Forelimb muscle (tissue), 1 donor: Measurements from ENCODE around the gene RTN4IP1. TPM values are rescaled to one million over a fixed set of nuclear protein-coding genes. Genes with fewer than 3 reads are reported as not detected.

Source experiments
- DNase-seq: peaks from one replicate; pipeline ENCODE4 v3.0.0-alpha.2; 2013; ENCODE audit warnings: low read depth
- polyA plus RNA-seq: library from polyadenylated mRNA; unstranded; fragments of 120-200 nt; gene quantifications from one replicate; pipeline ENCODE4 v1.2.1, GENCODE V29; 2013; ENCODE audit not compliant: insufficient read length

The RTN4IP1 gene, protein sequence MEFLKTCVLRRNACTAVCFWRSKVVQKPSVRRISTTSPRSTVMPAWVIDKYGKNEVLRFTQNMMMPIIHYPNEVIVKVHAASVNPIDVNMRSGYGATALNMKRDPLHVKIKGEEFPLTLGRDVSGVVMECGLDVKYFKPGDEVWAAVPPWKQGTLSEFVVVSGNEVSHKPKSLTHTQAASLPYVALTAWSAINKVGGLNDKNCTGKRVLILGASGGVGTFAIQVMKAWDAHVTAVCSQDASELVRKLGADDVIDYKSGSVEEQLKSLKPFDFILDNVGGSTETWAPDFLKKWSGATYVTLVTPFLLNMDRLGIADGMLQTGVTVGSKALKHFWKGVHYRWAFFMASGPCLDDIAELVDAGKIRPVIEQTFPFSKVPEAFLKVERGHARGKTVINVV
- polyA plus RNA-seq: 7.2 TPM

DNA sequence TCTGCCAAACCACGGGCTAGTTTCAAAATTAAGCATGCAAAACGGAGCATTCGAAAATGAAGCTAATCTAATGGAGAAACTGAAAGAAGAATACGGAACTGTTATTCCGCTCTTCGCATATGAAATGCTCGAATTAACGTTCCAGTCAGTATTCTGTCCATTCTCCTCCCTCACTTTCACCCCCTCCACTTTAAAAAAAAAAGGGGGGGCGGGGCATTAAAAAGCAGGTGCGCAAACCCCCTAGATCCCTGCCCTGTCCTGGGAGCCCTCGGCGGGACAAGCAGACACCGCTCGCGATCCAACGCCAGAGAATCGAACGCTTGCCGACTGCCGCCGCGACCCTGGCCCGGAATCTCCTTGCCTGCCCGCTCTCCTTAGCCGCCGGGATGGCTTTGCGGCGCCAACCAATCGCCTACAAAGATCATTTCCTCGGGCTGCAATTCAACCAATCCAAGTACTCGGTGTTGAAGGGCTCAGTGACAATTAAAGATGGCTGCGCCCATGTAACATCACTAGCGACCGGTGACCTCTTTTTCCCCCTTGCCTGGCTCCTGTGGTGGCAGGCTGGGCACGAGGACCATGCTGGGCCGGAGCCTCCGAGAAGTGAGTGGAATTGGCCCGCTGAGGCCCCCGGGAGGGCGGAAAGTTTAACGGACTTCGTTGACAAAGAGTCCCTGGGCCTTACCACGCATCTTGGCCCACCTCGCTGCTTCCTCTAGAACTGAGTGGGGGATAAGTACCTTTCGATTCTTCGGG is at the start of gene RTN4IP1, which contains the start of gene QRSL1:
Gene RTN4IP1 (minus strand): TSS at position 396 of the 756 bp plus-strand sequence. CDS start 477 bp downstream, outside the sequence.
Gene QRSL1 (plus strand): TSS at position 476 of the 756 bp plus-strand sequence. CDS start 104 bp downstream, at position 580.
- peak; percentile 93 for DNase-seq

DNA sequence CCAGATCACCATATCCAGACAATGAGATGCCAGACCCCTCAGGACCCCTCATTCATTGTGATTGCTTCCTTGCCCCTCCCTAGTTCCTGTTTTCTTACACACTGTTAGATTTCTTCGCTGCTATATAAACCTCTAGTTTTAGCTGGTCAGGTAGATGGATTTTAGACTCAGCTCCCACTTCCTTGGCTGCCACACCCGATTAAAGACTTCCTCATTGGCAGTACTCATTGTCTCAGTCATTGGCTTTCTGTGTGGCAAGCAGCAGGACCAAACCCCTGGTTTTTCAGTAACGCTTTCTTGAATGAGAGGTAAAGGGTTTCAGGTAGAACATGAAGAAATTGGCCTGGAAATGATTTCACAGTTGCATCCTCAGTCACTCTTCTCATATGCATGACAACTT is 48.0 kb upstream of the RTN4IP1 start:
- no peak for DNase-seq

DNA sequence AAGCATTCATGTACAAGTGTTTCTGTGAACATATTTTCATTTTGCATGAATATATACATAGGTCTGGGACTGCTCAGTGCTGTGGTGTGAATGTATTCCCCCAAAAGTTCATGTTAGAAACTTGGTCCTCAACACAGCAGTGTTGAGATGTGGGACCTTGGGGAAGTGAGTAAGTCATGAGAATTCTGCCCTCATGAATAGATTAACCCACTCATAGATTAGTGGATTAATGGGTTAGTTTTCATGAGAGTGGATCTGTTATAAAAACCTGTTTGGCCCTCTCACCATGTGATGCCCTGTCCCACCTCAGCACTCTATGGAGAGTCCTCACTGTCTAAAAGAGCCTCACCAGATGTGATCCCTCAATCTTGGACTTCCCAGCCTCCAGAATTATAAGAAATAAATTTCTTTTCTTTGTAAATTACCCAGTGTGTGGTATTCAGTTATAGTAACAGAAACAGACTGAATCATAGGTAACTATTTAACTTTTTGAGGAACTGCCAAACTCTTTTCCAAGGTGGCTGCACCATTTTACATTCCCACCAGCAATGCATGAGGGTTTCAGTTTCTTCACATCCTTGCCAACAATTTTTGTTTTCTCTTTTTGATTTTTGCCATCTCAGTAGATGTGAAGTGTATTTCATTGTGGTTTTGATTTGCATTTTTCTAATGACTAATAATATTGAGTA is 45.4 kb upstream of the RTN4IP1 start:
- no peak for DNase-seq

DNA sequence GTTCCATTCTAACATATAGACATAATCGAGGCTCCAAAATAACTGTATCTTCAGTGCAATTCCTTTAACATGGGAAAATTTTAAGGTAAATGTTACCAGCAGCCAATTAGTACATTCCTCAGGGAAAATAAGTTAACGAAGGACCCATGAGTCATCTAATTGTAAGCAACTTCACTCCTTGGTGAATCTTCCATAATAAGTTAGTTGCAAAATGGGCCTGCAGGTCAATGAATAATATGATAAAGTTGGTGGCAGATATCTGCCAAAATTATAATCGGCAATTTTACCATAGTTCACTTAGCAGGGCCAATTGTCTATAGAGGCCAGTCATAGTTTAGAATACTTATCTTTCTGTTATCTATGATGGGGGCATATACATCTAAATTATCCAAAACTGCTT is 42.4 kb upstream of the RTN4IP1 start:
- no peak for DNase-seq

DNA sequence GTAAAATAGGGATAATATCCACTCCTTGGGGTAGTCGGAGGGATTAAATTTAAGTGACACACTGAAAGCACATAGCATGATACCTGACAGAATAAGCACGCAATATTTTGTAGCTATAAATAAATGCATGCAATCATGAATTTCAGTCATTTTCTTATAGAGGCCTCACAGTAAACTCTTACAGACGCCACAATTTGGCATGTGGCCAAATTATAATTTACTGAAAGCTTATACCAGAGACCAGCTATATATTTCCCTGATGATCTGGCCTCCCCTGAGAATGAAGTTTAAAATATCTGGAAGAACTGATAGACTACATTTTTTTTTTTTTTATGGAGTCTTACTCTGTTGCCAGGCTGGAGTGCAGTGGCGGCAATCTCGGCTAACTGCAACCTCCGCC is 40.9 kb upstream of the RTN4IP1 start:
- DNase-seq: no peak

DNA sequence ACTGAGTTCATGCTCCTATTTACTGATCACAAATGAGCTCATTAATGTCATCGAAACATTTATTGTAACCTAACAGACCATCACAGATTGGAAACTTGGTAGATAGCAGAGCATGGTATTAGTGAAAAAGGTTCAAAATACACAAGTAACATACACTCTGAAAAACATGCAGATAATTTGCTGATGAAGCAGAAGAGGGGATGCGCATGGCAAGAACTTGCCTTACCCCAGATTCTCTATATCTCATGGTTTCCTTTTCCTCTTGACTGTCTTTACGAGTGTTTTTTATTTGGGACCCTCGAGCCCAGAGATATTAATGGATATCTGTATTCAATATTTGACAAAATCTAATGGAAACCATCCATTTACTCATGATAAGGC is 37.7 kb upstream of the RTN4IP1 start:
- no peak for DNase-seq

DNA sequence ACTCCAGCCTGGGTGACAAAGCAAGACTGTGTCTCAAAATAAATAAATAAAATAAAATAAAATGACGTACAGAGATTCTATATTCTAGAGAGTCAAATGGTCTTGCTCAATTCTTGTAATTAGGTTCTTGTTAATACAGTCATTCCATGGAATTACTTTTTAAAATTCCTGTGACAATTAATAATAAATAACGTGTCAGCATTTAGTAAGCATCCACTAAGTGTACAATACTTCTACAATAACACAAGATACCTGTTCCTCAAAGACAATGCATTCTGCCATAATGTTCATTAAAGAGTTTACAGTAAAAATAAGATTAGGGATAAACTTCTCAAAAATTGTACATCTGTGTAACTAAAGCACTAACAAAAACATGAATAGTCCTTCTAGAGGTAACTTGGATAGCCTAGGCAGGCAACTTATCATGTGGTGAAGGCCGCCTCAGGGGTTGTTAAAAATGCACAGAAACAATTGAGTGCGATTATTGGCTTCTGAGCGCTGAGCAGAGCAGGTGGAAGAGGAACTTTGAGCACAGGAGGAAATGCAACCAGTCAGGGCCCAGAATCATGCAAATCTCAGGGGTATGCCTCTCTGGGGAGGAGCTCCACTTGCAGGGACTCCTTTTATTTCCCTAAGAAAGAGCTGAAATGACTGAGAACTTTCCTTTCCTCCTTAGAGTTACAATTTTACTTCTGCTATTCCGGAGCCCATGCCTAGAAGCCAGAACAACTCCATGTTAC is 37.2 kb upstream of the RTN4IP1 start:
- no peak for DNase-seq

DNA sequence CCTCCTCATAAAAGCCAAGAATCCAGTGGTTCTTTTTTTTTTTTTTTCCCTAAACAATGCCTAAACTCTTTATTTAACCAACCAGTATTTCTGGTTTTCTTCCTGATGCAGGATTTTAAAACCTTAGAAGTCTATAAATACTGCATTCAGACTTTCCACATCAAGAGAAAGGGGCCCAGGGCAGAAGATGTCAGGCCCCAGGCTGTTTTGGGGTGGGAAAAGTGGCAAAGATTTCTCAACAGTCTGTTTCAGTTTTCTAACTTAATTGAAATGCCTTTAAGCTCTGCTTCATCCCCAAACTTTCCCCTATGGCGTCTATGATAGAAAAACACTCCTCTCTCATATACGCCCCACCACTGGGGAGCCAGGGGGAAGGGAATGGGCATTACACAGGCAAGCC is 33.2 kb upstream of the RTN4IP1 start:
- DNase-seq: no peak

DNA sequence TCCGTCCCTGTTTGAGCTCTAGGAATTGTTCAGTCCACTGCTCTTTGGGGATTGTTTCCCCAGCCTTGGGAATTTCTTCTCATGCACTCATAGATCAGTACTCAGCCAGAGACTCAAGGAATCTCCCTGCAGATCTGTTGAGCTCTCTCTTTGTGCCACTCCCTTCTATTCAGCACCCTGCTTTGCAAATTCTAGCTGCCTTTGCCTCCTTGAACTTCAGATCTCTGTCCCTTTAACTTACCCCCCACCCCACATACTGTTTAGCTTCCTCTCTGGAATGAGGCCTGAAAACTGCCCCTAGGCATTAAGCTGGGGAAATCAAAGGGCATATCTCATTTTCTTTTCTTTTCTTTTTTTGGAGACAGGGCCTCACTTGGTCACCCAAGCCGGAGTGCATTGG is 30.6 kb upstream of the RTN4IP1 start:
- no peak for DNase-seq

DNA sequence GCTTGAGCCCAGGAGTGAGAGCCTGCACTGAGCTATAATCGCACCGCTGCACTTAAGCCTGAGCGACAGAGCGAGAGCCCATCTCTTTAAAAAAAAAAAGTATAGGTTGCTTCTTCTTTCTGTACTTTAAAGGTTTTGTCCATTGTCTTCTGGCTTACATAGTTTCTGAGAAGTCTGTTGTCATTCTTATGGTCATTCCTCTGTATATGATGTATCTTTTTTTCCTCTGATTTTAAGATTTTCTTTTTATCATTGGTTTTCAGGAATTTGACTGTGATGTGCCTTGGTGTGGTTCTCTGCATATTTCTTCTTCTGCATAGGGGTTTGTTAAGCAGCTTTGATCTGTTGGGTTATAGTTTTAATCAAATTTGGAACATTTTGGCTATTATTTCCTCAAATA is 29.2 kb upstream of the RTN4IP1 start:
- DNase-seq: no peak

DNA sequence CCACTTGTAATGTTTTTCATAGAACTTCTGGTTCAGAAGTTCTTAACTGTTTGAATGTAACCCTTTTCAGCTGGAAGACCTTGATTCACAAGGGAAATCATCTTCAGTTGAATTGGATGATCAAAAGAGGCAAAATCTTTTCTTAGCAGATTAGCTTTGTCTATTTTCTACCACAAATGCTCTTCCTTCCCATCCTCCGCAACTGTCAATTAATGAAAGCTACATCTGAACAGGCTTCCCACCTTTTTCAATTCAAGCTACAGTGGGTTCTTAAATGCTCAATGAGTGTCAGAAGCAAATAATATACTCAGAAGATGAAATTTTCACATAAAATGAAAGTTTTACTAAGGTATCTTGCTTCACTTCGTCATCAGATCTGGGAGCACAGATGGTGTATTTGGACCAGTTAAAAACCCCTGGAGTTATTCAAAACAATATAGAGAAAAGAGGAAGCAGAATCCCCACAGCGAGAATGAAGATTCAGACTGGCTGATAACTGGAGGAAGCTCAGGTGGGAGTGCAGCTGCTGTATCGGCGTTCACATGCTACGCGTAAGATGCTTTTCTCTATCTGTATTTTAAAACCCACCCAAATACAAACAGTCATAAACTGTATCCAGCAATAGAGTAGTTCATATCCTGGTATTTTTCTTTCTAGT is 19.5 kb upstream of the RTN4IP1 start:
- no peak for DNase-seq

DNA sequence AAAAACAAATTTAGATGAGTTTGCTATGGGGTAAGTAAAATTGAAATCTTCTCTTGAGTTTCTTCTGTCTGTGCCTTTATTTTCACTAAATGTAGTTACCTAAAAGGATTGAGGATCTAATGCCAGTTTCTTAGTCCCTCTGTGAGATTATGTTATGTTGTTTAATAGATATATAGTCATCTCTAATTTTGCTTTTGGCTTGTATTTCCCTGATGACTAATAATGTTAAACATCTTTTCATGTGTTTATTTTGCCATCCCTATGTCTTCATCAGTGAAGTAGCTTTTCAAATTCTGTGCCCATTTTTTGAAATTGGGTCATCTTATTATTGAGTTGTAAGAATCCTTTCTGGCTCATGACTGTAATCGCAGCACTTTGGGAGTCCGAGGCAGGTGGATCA is 13.8 kb upstream of the RTN4IP1 start:
- no peak for DNase-seq

DNA sequence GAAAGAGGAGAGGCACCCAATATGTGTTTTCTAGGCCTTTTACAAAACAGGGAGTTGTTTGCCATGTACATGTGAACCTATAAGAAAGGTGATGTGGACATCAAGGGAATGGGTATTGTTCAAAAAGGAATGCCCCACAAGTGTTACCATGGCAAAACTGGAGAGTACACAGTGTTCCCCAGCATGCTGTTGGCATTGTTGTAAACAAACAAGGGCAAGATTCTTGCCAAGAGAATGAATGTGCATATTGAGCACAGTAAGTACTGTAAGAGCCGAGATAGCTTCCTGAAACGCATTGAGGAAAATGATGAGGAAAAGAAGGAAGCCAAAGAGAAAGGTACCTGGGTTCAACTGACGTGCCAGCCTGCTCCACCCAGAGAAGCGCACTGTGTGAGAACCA is 13.2 kb upstream of the RTN4IP1 start:
- no peak for DNase-seq

DNA sequence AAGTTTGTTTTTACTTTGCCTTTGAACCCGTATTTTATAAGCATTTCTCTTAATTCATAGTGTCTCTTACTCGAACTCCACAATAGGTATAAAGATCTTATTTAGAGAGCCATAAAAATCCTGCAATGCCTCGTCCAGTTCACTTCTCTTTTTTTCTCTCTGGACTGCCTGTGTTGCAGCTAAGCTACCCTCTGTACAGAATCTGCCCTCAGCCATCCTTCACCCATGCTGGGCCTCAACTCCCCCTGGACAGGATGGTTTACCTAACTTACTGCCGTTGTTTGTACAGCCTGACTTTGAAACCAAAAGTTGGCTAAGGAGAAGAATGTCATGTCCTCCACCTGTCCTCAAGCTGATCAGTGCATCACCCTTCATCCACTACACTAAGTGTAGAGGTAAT is 10.5 kb upstream of the RTN4IP1 start:
- DNase-seq: no peak

DNA sequence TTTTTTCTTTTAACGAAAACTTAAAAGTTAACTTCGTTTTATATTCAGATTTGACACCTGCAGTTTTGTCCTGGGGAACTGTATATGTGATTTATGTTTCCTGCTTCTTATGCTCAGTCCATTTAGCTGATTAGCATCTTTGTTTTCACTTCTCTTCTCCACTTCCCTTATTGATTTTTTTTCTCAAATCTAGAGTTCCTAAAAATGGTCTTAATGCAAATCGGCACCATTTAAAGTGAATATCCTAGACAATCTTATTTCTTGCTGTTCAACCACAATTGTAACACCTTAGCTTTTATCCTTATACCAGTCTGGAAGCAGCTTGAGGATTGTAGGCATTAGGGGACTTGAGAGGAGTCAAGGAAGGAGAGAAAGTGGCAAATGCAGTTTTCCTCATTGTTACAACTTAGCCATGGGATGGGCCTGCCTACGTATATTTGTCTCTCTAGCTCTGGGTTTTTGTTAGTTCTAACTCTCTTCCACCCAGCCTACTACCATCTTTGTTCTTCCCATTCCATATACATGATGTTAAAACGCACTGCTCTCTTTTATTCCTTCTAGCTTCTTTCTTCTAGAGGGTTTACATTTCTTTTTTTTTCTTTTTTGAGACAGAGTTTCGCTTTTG is 8.5 kb upstream of the RTN4IP1 start:
- DNase-seq: no peak

DNA sequence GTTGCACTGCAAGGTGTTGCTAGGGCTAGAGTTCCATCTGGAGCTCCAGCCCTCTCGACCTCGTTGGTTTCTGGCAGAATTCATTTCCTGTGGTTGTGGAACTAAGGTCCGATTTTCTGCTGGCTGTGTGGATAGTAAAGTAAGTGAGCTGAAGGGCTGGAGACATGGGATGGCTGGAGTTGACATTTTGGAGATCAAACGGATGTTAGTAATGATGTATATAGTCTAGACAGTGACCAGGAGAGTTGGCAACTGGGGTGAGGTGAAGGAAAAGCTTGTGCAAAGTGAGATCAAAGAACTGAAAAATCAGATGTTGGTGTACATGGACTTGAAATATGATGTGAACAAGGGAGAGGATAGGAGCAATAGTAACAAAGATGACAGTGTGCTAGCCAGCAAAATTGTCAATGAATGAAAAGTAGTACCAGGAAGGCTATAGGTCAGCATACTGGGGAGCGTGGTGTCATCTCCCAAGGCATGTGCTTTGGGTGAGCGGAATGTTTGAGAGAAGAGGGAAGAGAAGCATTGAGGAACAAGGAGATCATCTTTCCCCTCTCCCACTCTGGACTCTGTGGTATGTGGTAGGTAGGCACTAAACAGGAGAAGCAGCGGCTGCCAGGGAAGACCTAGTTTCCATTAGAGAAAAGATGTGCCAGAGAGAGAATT is 7.9 kb upstream of the RTN4IP1 start:
- no peak for DNase-seq

DNA sequence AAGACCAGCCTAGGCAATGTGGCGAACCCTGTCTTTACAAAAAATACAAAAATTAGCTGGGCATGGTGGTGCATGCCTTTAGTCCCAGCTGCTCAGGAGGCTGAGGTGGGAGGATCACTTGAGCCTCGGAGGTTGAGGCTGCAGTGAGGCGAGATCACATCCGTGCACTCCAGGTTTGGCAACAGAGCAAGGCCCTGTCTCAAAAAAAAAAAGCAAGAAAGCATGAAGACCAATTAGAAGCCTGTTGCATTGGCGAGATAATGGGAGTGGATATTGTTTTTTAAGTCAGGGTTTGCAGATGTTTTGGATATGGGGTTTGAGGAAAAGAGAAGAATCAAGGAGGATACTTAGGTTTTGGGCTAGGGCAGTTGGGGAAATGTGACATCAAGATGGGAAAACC is 5.3 kb upstream of the RTN4IP1 start:
- no peak for DNase-seq

DNA sequence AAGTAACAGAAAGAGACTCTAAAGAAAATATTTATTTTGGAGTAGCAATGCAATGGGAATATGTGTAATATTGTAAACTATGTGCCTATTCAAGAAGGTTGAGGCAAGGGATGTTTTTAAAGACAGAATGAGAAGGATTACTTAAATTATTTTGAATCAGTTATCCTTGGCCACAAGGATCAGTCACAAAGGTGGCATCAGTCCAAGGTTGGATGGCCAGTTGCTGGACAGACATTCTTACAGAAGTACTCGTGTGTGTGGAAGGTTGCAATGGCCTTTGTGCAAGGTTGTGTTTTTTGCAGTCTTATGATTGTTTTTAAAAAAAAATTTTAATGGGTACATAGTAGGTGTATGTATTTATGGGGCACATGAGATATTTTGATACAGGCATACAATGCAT is 2.0 kb upstream of the RTN4IP1 start:
- no peak for DNase-seq

DNA sequence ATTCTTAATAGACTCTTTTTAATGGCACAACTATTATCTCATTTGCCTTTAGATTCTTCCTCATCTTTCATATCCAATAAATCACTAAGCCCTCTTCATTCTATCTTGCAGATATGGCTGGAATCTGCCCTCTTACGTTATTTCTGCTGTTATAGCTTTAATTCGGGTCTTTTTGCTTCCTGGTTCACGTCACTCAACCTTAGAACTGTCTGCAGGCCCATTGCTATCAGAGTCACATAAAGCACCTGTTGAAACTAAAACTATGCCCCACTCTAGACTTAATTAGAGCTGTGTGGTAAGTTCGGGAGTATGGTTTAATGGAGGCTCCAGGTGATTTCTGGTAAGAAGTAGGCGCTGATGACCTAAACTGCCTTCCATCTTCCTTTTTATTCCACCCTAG is 1.1 kb upstream of the RTN4IP1 start:
- no peak for DNase-seq

DNA sequence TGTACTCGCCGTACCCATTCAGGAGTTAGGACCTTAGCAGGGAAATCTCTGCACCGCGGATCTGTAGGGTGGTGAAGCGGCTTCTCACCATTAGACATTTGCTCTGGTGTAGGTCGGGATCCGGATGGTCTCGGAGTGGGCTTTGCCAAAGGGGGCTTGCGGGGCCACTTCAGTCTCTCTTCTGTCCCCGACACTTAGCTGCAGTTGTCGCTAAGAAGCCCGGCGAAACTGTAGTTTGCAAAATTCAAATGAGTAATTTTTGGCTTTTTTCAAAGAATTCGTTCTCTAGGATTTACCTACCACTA is 513 bp upstream of the RTN4IP1 start:
- DNase-seq: no peak
